GM19324 (cell line): ENCODE results near the gene HES4.
A peak's percentile ranks its signal among the peaks of the same experiment; 100 is the strongest.
"Not testable (repeated sequence)": the region's sequence is repeated elsewhere in the genome, so short reads cannot be mapped to it uniquely, and the experiment has no call there.

Source experiments
- ATAC-seq: cut with Tn5 transposase; IDR thresholded peaks from one replicate; pipeline ENCODE4 v1.9.1; 2021; ENCODE audit warnings: mild to moderate bottlenecking, moderate library complexity; ENCODE audit not compliant: unreplicated experiment, low FRiP score

The HES4 gene

GRCh38 chr1:981491-981954 is 18.4 kb downstream of the HES4 start:
- no peak for ATAC-seq

- ATAC-seq: no peak
Observed at GRCh38 chr1:980602-981395, 19.1 kb downstream of the HES4 start.

GRCh38 chr1:980137-980571 is 19.7 kb downstream of the HES4 start:
- no peak for ATAC-seq

- no peak for ATAC-seq
Observed at GRCh38 chr1:979744-980072, 20.2 kb downstream of the HES4 start.

GRCh38 chr1:978835-979743 is 20.8 kb downstream of the HES4 start:
- ATAC-seq: no peak

GRCh38 chr1:978069-978834 is 21.6 kb downstream of the HES4 start:
- ATAC-seq: no peak

- ATAC-seq: not testable (repeated sequence)
Observed at GRCh38 chr1:976791-977190, 23.1 kb downstream of the HES4 start.

GRCh38 chr1:975896-976683 is 23.8 kb downstream of the HES4 start:
- peak; percentile 45 for ATAC-seq

- no peak for ATAC-seq
Observed at GRCh38 chr1:975365-975764, 24.5 kb downstream of the HES4 start.

- no peak for ATAC-seq
Observed at GRCh38 chr1:974687-975328, 25.1 kb downstream of the HES4 start.

- ATAC-seq: no peak
Observed at GRCh38 chr1:974293-974640, 25.6 kb downstream of the HES4 start.

GRCh38 chr1:973459-974292 is 26.2 kb downstream of the HES4 start:
- no peak for ATAC-seq

GRCh38 chr1:972726-973458 is 27.0 kb downstream of the HES4 start:
- no peak for ATAC-seq

- ATAC-seq: no peak
Observed at GRCh38 chr1:971751-972506, 28.0 kb downstream of the HES4 start.

GRCh38 chr1:970973-971730 is 28.7 kb downstream of the HES4 start:
- no peak for ATAC-seq

- ATAC-seq: no peak
Observed at GRCh38 chr1:970242-970972, 29.5 kb downstream of the HES4 start.
